ENCODE results near the gene MAB21L4. TPM values are rescaled to one million over a fixed set of nuclear protein-coding genes. Genes with fewer than 3 reads are reported as not detected.

The MAB21L4 gene
- polyA plus RNA-seq, 2 of the 4 experiments (the other 2 are of a cell fraction): not detected

DNA sequence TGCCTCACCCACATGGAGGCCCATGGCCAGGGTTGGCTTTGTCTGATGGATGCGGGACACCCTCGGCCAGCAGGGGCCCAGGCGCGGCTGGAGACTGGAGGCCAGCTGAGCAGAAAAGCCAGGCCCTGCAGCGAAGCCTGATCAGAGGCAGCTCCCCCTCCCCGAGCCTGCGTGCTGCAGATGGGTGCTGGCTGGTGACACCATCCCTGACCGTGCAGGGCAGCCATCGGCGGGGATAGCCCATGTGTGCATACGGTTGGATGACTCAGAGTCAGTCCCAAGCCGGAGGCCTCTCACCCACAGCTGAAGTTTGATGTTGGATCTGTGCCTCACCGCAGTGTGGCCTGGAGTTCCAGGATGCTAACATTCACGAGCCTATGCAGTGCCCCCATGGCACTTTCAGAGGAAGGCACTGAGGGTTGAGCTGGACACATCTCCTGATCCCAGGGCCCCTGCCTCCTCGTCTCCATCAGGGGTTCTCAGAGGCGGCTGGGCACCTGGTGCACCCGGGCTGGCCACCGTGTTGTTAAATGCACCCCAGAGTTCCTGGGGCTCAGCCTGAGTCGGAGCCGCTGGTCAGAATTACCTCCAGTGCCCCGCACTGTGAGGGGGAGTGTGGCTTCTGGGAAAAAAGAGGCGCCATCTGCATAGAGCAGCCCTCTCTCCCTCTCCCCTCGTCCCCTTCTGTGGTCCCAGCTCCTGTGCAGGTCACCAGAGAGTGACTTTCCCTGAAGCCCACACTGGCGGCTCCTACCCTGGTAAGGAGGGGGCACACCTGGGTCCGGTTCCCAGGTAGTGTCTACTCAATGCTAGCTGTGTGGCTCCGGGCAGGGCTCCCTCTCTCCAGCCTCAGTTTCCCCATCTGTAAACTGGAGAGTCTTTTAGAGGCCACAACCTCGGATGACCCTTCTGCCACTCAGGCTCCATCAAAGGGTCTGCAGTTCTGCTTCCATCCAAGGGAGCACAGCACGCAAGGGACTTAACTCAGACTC lies 56.5 kb downstream of the MAB21L4 start (continued):
- TF ChIP-seq, protein P1, sequence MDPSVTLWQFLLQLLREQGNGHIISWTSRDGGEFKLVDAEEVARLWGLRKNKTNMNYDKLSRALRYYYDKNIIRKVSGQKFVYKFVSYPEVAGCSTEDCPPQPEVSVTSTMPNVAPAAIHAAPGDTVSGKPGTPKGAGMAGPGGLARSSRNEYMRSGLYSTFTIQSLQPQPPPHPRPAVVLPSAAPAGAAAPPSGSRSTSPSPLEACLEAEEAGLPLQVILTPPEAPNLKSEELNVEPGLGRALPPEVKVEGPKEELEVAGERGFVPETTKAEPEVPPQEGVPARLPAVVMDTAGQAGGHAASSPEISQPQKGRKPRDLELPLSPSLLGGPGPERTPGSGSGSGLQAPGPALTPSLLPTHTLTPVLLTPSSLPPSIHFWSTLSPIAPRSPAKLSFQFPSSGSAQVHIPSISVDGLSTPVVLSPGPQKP (IDR thresholded peaks at IDR 0.05; ENCODE audit: low read depth, low read length): no peak
- TF ChIP-seq ZFP36 (IDR thresholded peaks at IDR 0.05; ENCODE audit: borderline replicate concordance, partially characterized antibody): no peak
- no peak for TF ChIP-seq TFCP2L1 (CRISPR knock-in tag; IDR thresholded peaks at IDR 0.05)
- no peak for TF ChIP-seq PHF8 (IDR thresholded peaks at IDR 0.05; ENCODE audit: borderline replicate concordance, low read depth)
- TF ChIP-seq MAFK (IDR thresholded peaks at IDR 0.05; ENCODE audit: partially characterized antibody): no peak
- no peak for TF ChIP-seq BHLHE40 (IDR thresholded peaks at IDR 0.05; ENCODE audit: low read depth, low read length)
- TF ChIP-seq CBX8 (IDR thresholded peaks at IDR 0.05): no peak

DNA sequence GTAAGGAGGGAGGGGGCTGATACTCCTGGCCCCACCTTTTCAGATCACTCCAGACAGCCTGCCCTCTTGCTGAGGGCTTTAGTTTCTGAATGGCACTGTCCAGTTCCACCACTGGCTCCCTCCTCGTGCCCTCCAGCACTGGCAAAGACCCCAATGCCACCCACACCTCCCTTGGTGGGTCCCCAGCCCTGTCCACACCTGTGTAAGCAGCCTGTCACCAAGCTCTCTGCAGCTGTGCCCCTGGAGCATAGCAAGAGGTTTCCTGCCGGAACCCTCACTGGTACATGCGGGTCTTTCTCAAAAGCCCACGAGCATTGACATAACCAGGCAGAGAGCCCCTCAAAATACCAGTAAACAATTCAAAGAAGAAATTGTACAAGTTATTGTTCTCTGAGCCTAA lies 58.3 kb downstream of the MAB21L4 start:
- Histone ChIP-seq H3K4me3 (no peak overlapping the region), H3K4me1 (0 out of 3 replicates have a peak, but pooled peaks cover 5% of the 10 kb centered on the region), H3K27ac (no peak overlapping the region), H3K4me2 (no peak overlapping the region), H3K9me3 (no peaks in the 10 kb centered on the region)
- WGBS (ENCODE audit: missing lambda C conversion rate): 40% methylated on average over 4 of the region's 4 CpGs
- ChIA-PET POLR2A (no interaction called here), CTCF (interaction anchor here (4.9 kb wide), 1 partner anchor 14 kb away, joined by 35 read pairs; no protein-coding TSS in a partner anchor)
- TF ChIP-seq, protein P2, sequence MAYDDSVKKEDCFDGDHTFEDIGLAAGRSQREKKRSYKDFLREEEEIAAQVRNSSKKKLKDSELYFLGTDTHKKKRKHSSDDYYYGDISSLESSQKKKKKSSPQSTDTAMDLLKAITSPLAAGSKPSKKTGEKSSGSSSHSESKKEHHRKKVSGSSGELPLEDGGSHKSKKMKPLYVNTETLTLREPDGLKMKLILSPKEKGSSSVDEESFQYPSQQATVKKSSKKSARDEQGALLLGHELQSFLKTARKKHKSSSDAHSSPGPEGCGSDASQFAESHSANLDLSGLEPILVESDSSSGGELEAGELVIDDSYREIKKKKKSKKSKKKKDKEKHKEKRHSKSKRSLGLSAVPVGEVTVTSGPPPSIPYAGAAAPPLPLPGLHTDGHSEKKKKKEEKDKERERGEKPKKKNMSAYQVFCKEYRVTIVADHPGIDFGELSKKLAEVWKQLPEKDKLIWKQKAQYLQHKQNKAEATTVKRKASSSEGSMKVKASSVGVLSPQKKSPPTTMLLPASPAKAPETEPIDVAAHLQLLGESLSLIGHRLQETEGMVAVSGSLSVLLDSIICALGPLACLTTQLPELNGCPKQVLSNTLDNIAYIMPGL (CRISPR knock-in tag; IDR thresholded peaks at IDR 0.05; ENCODE audit: borderline replicate concordance): no peak
- TF ChIP-seq SREBF2 (IDR thresholded peaks at IDR 0.05) (no peak), NPAS2 (CRISPR knock-in tag; IDR thresholded peaks at IDR 0.05; ENCODE audit: borderline replicate concordance) (no peak), EHMT2 (IDR thresholded peaks at IDR 0.05; ENCODE audit: low read depth) (no peak), FOSL2 (IDR thresholded peaks at IDR 0.05) (no peak), FOSL2 (CRISPR knock-in tag; IDR thresholded peaks at IDR 0.05) (no peak)
- TF ChIP-seq, protein P3, sequence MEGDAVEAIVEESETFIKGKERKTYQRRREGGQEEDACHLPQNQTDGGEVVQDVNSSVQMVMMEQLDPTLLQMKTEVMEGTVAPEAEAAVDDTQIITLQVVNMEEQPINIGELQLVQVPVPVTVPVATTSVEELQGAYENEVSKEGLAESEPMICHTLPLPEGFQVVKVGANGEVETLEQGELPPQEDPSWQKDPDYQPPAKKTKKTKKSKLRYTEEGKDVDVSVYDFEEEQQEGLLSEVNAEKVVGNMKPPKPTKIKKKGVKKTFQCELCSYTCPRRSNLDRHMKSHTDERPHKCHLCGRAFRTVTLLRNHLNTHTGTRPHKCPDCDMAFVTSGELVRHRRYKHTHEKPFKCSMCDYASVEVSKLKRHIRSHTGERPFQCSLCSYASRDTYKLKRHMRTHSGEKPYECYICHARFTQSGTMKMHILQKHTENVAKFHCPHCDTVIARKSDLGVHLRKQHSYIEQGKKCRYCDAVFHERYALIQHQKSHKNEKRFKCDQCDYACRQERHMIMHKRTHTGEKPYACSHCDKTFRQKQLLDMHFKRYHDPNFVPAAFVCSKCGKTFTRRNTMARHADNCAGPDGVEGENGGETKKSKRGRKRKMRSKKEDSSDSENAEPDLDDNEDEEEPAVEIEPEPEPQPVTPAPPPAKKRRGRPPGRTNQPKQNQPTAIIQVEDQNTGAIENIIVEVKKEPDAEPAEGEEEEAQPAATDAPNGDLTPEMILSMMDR (IDR thresholded peaks at IDR 0.05): no peak
- no peak for DNase-seq (ENCODE audit: low read depth in 1 of 2, low spot score in 1 of 2)
- FAIRE-seq: no peak
- no peak for ATAC-seq

DNA sequence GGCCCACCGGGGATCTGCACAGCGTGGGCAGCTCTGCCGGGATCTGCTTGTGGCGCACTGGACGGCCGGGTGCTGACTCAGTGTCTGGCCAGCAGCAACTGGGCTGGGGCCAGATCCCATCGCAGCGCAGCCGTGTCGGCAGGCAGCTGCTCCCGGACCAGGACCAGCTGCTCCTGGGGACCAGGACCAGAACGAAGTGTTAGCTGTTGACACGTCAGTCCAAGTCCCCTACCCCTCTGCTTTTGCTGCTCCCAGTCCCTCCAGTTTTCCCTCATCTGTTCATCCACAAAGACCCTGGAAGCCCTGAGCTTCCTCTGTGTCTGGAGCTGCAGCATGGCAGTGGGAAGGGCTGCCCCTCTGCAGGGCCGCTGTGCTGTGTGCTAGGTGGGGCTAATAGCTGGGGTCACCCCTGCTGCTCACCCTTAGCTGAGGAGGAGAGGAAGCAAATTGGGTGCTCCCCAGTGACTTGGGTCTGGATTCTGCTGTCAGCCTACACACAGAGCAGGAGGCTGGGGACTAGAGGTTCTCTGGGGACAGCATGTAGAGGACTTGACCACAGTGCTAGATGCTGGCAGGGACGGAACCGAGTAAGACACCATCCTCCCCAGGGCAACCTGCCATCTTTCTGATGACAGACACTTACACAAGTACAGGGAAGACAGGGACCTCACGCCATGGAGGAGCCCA lies 59.0 kb downstream of the MAB21L4 start:
- Histone ChIP-seq H3K4me1 (peaks cover 9% of the 10 kb centered on the region; the same call in 1 of the 3 replicates), H3K4me2 (no peak overlapping the region), H3K27ac (no peak overlapping the region), H3K9me3 (no peaks in the 10 kb centered on the region), H3K4me3 (no peak overlapping the region)
- TF ChIP-seq, protein P3 (IDR thresholded peaks at IDR 0.05): no peak
- TF ChIP-seq, protein P4, sequence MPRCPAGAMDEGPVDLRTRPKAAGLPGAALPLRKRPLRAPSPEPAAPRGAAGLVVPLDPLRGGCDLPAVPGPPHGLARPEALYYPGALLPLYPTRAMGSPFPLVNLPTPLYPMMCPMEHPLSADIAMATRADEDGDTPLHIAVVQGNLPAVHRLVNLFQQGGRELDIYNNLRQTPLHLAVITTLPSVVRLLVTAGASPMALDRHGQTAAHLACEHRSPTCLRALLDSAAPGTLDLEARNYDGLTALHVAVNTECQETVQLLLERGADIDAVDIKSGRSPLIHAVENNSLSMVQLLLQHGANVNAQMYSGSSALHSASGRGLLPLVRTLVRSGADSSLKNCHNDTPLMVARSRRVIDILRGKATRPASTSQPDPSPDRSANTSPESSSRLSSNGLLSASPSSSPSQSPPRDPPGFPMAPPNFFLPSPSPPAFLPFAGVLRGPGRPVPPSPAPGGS (IDR thresholded peaks at IDR 0.05): no peak
- no peak for TF ChIP-seq NPAS2 (CRISPR knock-in tag; IDR thresholded peaks at IDR 0.05; ENCODE audit: borderline replicate concordance)
- TF ChIP-seq RNF2 (IDR thresholded peaks at IDR 0.05; ENCODE audit: borderline replicate concordance, low read depth): no peak
- TF ChIP-seq NR3C1 (IDR thresholded peaks at IDR 0.05): no peak
- no peak for TF ChIP-seq FOSB (CRISPR knock-in tag; IDR thresholded peaks at IDR 0.05)
- no peak for TF ChIP-seq SMC3 (IDR thresholded peaks at IDR 0.05)
- TF ChIP-seq ZC3H11A (IDR thresholded peaks at IDR 0.05): no peak
- FAIRE-seq (no peak), DNase-seq (ENCODE audit: low read depth in 1 of 2, low spot score in 1 of 2) (no peak), ATAC-seq (peak; percentile 8 to 9; a peak in 1 of 6 replicates)
- ChIA-PET POLR2A (no interaction called here), CTCF (no interaction called here)
- 25% methylated on average over 13 of the region's 17 CpGs for WGBS (ENCODE audit: missing lambda C conversion rate)

Measured in A549 (cell line).